ENCODE data around the gene HAAO.

GRCh38 chr2:42812899-42813479, 20.6 kb upstream of the HAAO start:
- TF ChIP-seq, protein P1, sequence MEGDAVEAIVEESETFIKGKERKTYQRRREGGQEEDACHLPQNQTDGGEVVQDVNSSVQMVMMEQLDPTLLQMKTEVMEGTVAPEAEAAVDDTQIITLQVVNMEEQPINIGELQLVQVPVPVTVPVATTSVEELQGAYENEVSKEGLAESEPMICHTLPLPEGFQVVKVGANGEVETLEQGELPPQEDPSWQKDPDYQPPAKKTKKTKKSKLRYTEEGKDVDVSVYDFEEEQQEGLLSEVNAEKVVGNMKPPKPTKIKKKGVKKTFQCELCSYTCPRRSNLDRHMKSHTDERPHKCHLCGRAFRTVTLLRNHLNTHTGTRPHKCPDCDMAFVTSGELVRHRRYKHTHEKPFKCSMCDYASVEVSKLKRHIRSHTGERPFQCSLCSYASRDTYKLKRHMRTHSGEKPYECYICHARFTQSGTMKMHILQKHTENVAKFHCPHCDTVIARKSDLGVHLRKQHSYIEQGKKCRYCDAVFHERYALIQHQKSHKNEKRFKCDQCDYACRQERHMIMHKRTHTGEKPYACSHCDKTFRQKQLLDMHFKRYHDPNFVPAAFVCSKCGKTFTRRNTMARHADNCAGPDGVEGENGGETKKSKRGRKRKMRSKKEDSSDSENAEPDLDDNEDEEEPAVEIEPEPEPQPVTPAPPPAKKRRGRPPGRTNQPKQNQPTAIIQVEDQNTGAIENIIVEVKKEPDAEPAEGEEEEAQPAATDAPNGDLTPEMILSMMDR (IDR thresholded peaks at IDR 0.05) = peak; percentile 27 to 71 (median 52)
- TF ChIP-seq POLR2A (IDR thresholded peaks at IDR 0.05) = no peak

All from Peyer's patch (tissue), 4 donors.